Measurements from ENCODE around the gene KCNK7. TPM values are rescaled to one million over a fixed set of nuclear protein-coding genes. Genes with fewer than 3 reads are reported as not detected.

KCNK7 gene
- total RNA-seq, 1 donor from 2014 or later: 1.1 TPM

DNA sequence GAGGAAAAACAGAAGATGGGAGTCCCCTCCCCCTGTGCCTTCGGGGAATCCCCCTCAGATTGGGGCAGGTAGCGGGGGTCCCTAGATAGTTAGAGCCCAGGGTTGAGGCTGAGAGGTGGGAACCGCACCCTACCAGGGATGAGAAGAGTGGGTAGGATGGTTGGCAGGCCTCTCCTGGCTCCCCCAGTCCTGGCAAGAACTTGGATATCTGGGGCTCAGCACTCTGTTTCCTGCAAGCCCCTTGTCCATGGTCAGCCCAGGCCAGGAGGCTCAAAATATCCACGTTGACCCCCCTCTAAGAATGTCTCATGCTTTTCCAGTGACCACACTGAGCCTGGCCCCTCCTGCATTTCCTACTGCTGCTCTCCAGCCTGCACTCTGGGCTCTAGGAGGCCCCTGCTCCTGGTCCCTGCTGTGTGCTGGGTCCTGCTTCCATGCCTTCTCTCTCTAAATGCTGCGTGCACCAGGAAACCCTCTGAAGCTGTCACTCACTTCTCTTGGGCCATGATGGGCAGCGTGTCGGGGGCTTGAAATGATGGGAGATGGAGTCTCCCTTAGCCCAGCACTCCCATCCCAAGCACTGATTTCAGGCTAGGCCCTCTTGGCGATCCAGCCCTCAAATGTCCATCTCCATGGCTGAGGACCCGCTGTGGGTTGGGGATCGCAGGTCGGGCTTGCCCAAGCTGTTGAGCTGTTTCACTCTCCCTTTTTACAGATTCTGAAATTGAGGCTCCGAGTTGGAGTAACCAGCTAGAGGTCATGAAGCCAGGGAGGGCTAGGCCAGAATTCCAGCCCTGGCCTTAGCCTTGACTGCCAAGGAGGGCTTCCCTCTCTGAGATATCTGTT, 16.4 kb upstream of the KCNK7 start:
- TF ChIP-seq CTCF (IDR thresholded peaks at IDR 0.05): no peak
- Mint-ChIP-seq H3K27ac (peak overlapping the region; percentile 83), H3K4me3 (peak overlapping the region; percentile 97), H3K27me3 (no peaks in the 10 kb centered on the region), H3K4me1 (peaks cover 60% of the 10 kb centered on the region), H3K9me3 (no peaks in the 10 kb centered on the region), H3K36me3 (ENCODE audit: low read depth) (peaks cover 63% of the 10 kb centered on the region)
- POLR2A ChIA-PET: interaction anchor here (0.6 to 8.5 kb wide), 9 partner anchors 16 to 854 kb away, joined by 3 to 108 read pairs (median 7); partner anchors contain the start of genes CFL1, EHBP1L1, FAM89B and KCNK7
- CTCF ChIA-PET: interaction anchor here (1.7 kb wide), 1 partner anchor 18 kb away, joined by 6 read pairs; no protein-coding TSS in a partner anchor
- ATAC-seq (ENCODE audit: low read depth) (no peak), DNase-seq (no peak)
- intact Hi-C loops (cut with micrococcal nuclease): no loop called here

DNA sequence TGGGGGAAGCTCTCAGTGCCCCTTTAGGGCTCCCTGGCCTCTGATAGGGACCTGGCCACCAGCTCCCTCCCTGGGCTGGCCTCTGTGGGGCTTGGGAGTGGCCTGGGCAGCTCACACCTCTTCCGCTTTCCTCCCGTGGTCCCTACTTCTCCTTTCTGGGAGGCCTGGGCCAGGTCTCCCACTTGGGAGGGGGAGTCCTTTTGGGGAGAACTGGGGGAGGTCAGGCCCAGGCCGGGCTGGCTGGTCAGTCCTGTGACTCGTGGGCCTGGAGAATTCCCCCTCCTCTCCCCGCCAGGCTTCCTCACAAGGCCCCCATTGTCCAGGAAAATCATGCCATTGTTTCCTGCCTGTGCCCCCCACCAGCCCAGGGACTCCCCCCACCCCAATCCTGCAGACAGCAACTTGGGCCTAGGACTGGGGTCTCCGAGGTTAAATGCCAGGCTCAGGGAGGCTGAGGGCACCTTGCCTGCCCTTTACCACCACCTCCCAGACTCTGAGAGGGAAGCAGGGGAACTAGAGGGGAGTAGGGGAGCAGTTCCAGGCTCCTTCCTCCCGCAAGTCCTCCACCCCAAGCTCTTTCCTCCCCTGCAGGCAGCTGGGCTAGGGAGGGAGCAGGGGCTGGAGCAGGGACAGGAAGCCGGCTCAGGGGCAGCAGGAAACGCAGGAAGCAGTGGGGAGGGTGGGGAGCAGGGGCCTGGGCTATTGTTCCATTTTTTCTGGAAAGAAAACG, 15.6 kb upstream of the KCNK7 start:
- Mint-ChIP-seq H3K4me1 (peaks cover 54% of the 10 kb centered on the region), H3K27ac (peak overlapping the region; percentile 66), H3K36me3 (ENCODE audit: low read depth) (peaks cover 63% of the 10 kb centered on the region), H3K4me3 (peak overlapping the region; percentile 52), H3K9me3 (no peaks in the 10 kb centered on the region), H3K27me3 (no peaks in the 10 kb centered on the region)
- DNase-seq: no peak
- POLR2A ChIA-PET: interaction anchor here (0.6 to 5.3 kb wide), 2 partner anchors 35 to 43 kb away, joined by 3 to 62 read pairs; partner anchors contain the start of gene EHBP1L1
- intact Hi-C loops (cut with micrococcal nuclease): no loop called here
- CTCF ChIA-PET: no interaction called here
- TF ChIP-seq CTCF (IDR thresholded peaks at IDR 0.05): no peak
- no peak for ATAC-seq (ENCODE audit: low read depth)

DNA sequence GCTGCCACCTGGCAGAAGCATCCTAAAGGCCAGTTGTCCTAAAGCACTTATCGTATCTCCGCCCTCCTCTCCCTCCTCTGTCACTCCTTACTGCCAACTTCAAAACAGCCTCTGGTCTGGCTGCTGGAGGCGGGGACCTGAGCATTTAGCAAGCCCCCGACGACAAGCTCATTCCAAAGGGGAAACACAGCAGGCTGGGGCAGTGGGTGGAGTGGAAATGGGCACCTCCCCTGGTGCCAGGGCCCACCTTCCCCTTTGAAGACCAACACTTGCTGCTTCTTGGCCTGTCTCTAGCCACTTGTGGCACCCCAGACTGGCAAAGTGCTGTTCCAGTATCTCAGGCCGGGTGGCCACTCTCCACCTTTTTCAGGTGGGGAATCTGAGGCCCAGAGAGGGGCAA, 14.8 kb upstream of the KCNK7 start:
- ChIA-PET CTCF (no interaction called here), POLR2A (no interaction called here)
- Mint-ChIP-seq H3K4me3 (no peak overlapping the region), H3K9me3 (no peaks in the 10 kb centered on the region), H3K36me3 (ENCODE audit: low read depth) (peaks cover 68% of the 10 kb centered on the region), H3K27ac (peak overlapping the region; percentile 66), H3K4me1 (peaks cover 51% of the 10 kb centered on the region), H3K27me3 (no peaks in the 10 kb centered on the region)
- ATAC-seq (ENCODE audit: low read depth) (no peak), DNase-seq (no peak)
- no peak for TF ChIP-seq CTCF (IDR thresholded peaks at IDR 0.05)
- intact Hi-C loops (cut with micrococcal nuclease): no loop called here

- CTCF ChIA-PET: interaction anchor here (0.7 to 1.5 kb wide), 2 partner anchors 15 to 21 kb away, joined by 5 read pairs; no protein-coding TSS in a partner anchor
- H3K4me3 Mint-ChIP-seq: peak overlapping the region; percentile 15
Measured at GRCh38 chr11:65609665-65610064, 14.1 kb upstream of the KCNK7 start.

More at GRCh38 chr11:65609665-65610064, 14.1 kb upstream of the KCNK7 start:
- Mint-ChIP-seq H3K27me3 (no peaks in the 10 kb centered on the region), H3K4me1 (peaks cover 47% of the 10 kb centered on the region), H3K36me3 (ENCODE audit: low read depth) (peaks cover 71% of the 10 kb centered on the region), H3K27ac (peak overlapping the region; percentile 66), H3K9me3 (no peaks in the 10 kb centered on the region)
- DNase-seq (no peak), ATAC-seq (ENCODE audit: low read depth) (no peak)
- POLR2A ChIA-PET: interaction anchor here (1.1 to 1.3 kb wide), 2 partner anchors 15 to 37 kb away, joined by 3 to 4 read pairs; partner anchors contain the start of gene FAM89B
- TF ChIP-seq CTCF (IDR thresholded peaks at IDR 0.05): no peak
- intact Hi-C loops (cut with micrococcal nuclease): no loop called here

All from activated B cell treated with CpG ODN at 0.5 μM for 24 hours (primary cell).